Raji (cell line): ENCODE measurements around the gene DYRK2.

ENCODE experiments used
- POLR2A ChIP-seq: IDR thresholded peaks from 2 replicates; pipeline ENCODE4 v1.6.1; 2011; ENCODE audit warnings: low read depth, low read length, control low read depth; ENCODE audit not compliant: insufficient read depth

Gene DYRK2

GRCh38 chr12:67634303-67634761, 14.2 kb upstream of the DYRK2 start:
- no peak for TF ChIP-seq POLR2A

GRCh38 chr12:67637718-67638117, 10.8 kb upstream of the DYRK2 start:
- no peak for TF ChIP-seq POLR2A

- no peak for TF ChIP-seq POLR2A
These were observed 9.9 kb upstream of the DYRK2 start for GRCh38 chr12:67638694-67639093.

GRCh38 chr12:67640863-67641262, 7.7 kb upstream of the DYRK2 start:
- TF ChIP-seq POLR2A = no peak

GRCh38 chr12:67645126-67645525, 3.4 kb upstream of the DYRK2 start:
- no peak for TF ChIP-seq POLR2A

GRCh38 chr12:67645601-67646000, 2.9 kb upstream of the DYRK2 start:
- no peak for TF ChIP-seq POLR2A

- TF ChIP-seq POLR2A = no peak
These were observed 1.8 kb upstream of the DYRK2 start for GRCh38 chr12:67646775-67647174.

GRCh38 chr12:67647181-67647798, 1.3 kb upstream of the DYRK2 start:
- no peak for TF ChIP-seq POLR2A

GRCh38 chr12:67647799-67648520, 585 bp upstream of the DYRK2 start:
- no peak for TF ChIP-seq POLR2A

- TF ChIP-seq POLR2A = no peak
These were observed 670 bp downstream of the DYRK2 start for GRCh38 chr12:67649261-67649569.

GRCh38 chr12:67649570-67650387, 1.2 kb downstream of the DYRK2 start:
- TF ChIP-seq POLR2A = no peak

GRCh38 chr12:67650388-67651131, 2.0 kb downstream of the DYRK2 start:
- no peak for TF ChIP-seq POLR2A

- TF ChIP-seq POLR2A = no peak
These were observed 2.7 kb downstream of the DYRK2 start for GRCh38 chr12:67651132-67651695.

- TF ChIP-seq POLR2A = no peak
These were observed 7.3 kb downstream of the DYRK2 start for GRCh38 chr12:67655829-67656228.

- TF ChIP-seq POLR2A = no peak
These were observed 7.7 kb downstream of the DYRK2 start for GRCh38 chr12:67656251-67656650.

- TF ChIP-seq POLR2A = no peak
These were observed 9.9 kb downstream of the DYRK2 start for GRCh38 chr12:67658486-67658885.

GRCh38 chr12:67659292-67659691, 10.7 kb downstream of the DYRK2 start:
- no peak for TF ChIP-seq POLR2A
